ENCODE results near the gene TNFSF10. TPM values are rescaled to one million over a fixed set of nuclear protein-coding genes. Genes with fewer than 3 reads are reported as not detected.
"Not testable (repeated sequence)": the region's sequence is repeated elsewhere in the genome, so short reads cannot be mapped to it uniquely, and the experiment has no call there.

TNFSF10 gene
- total and polyA plus RNA-seq, 2 experiments from 2014 or later = not detected

DNA sequence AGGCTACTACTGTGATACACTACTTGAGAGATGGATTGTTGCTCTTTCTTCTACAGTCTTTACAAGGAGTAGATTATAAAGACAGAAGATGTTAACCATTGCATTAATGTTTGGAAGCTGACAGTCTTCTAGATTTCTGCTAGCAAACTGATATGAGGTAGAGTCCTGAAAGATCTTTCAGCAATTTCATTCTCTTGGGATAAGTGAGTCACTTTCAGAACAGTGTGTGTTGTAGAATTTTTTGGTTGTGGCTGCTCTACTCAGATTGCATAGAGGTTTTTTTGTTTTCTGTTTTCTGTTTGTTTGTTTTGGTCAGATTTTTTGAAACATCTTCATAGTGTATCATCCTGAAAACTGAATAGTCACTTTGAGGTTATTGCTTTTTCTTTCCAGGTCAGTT lies 17.1 kb downstream of the TNFSF10 start:
- Histone ChIP-seq H3K9me2 (ENCODE audit: insufficient read depth) (no peaks in the 10 kb centered on the region), H2AFZ (no peak overlapping the region), H3K4me3 (no peak overlapping the region), H3K27me3 (replicated peaks; ENCODE audit: insufficient read depth) (no peaks in the 10 kb centered on the region), H3F3A (ENCODE audit: insufficient read depth) (no peaks in the 10 kb centered on the region), H3K9me3 (ENCODE audit: low read depth) (no peaks in the 10 kb centered on the region), H4K20me1 (ENCODE audit: insufficient read depth) (no peaks in the 10 kb centered on the region), H3K36me3 (ENCODE audit: low read depth) (no peaks in the 10 kb centered on the region), H3K9ac (no peak overlapping the region), H3K27ac (no peak overlapping the region), H3K79me2 (ENCODE audit: insufficient read depth) (no peaks in the 10 kb centered on the region), H3K4me2 (ENCODE audit: unreplicated experiment) (no peak overlapping the region), H3K4me1 (ENCODE audit: insufficient read depth) (no peaks in the 10 kb centered on the region)
- DNase-seq = no peak
- TF ChIP-seq EZH2 (IDR thresholded peaks at IDR 0.05; ENCODE audit: insufficient read depth, poor library complexity, severe bottlenecking) (no peak), EZH2phosphoT487 (IDR thresholded peaks at IDR 0.05; ENCODE audit: insufficient read depth, low read depth) (no peak)
- in situ Hi-C loops (cut with MboI) = no loop called here

- Histone ChIP-seq H3K4me3 (no peak overlapping the region), H3K9me3 (ENCODE audit: low read depth) (no peaks in the 10 kb centered on the region), H3F3A (ENCODE audit: insufficient read depth) (no peaks in the 10 kb centered on the region), H3K9me2 (ENCODE audit: insufficient read depth) (no peaks in the 10 kb centered on the region), H4K20me1 (ENCODE audit: insufficient read depth) (no peaks in the 10 kb centered on the region), H3K9ac (no peak overlapping the region), H3K27me3 (replicated peaks; ENCODE audit: insufficient read depth) (no peaks in the 10 kb centered on the region; the same call in 1 of the 2 replicates), H3K27ac (no peak overlapping the region), H3K4me1 (ENCODE audit: insufficient read depth) (no peaks in the 10 kb centered on the region), H2AFZ (no peak overlapping the region), H3K36me3 (ENCODE audit: low read depth) (no peaks in the 10 kb centered on the region), H3K4me2 (ENCODE audit: unreplicated experiment) (no peak overlapping the region), H3K79me2 (ENCODE audit: insufficient read depth) (no peaks in the 10 kb centered on the region)
- TF ChIP-seq EZH2 (IDR thresholded peaks at IDR 0.05; ENCODE audit: insufficient read depth, poor library complexity, severe bottlenecking) (no peak), EZH2phosphoT487 (IDR thresholded peaks at IDR 0.05; ENCODE audit: insufficient read depth, low read depth) (no peak)
- DNase-seq = no peak
- in situ Hi-C loops (cut with MboI) = no loop called here
Measured at GRCh38 chr3:172501540-172501939, 21.7 kb downstream of the TNFSF10 start.

GRCh38 chr3:172490198-172490669 lies 33.0 kb downstream of the TNFSF10 start:
- DNase-seq = peak; percentile 83

GRCh38 chr3:172478116-172478515 lies 45.1 kb downstream of the TNFSF10 start:
- TF ChIP-seq EZH2phosphoT487 (IDR thresholded peaks at IDR 0.05; ENCODE audit: insufficient read depth, low read depth) (no peak), EZH2 (IDR thresholded peaks at IDR 0.05; ENCODE audit: insufficient read depth, poor library complexity, severe bottlenecking) (no peak)
- 19 to 43% methylated on average over 1 of the region's 1 CpG for WGBS, 2 experiments (ENCODE audit: low coverage in 1 of 2, low lambda C conversion rate in 2 of 2, missing lambda C conversion rate in 2 of 2)
- Histone ChIP-seq H3K4me3 (no peak overlapping the region), H3K9me3 (ENCODE audit: low read depth) (no peaks in the 10 kb centered on the region), H3K4me1 (ENCODE audit: insufficient read depth) (no peaks in the 10 kb centered on the region), H3K36me3 (ENCODE audit: low read depth) (no peaks in the 10 kb centered on the region), H2AFZ (no peak overlapping the region), H3K79me2 (ENCODE audit: insufficient read depth) (no peaks in the 10 kb centered on the region), H3K27ac (no peak overlapping the region), H3K4me2 (ENCODE audit: unreplicated experiment) (no peak overlapping the region), H3K9ac (no peak overlapping the region), H3K27me3 (replicated peaks; ENCODE audit: insufficient read depth) (no peaks in the 10 kb centered on the region), H4K20me1 (ENCODE audit: insufficient read depth) (no peaks in the 10 kb centered on the region), H3F3A (ENCODE audit: insufficient read depth) (no peaks in the 10 kb centered on the region), H3K9me2 (ENCODE audit: insufficient read depth) (no peaks in the 10 kb centered on the region)
- DNase-seq = no peak
- in situ Hi-C loops (cut with MboI) = no loop called here

More at GRCh38 chr3:172490198-172490669, 33.0 kb downstream of the TNFSF10 start:
- H3K4me2 ChIP-seq (ENCODE audit: unreplicated experiment); H3F3A ChIP-seq (ENCODE audit: insufficient read depth); H3K9me2 ChIP-seq (ENCODE audit: insufficient read depth); H3K9me3 ChIP-seq (ENCODE audit: low read depth); H3K9ac ChIP-seq; H3K36me3 ChIP-seq (ENCODE audit: low read depth); H4K20me1 ChIP-seq (ENCODE audit: insufficient read depth); H3K4me1 ChIP-seq (ENCODE audit: insufficient read depth); H3K79me2 ChIP-seq (ENCODE audit: insufficient read depth); H3K27me3 ChIP-seq (replicated peaks; ENCODE audit: insufficient read depth); H3K27ac ChIP-seq; in situ Hi-C loops (cut with MboI); H3K4me3 ChIP-seq: not testable (repeated sequence)
- WGBS, 2 experiments (ENCODE audit: low coverage in 1 of 2, low lambda C conversion rate in 2 of 2, missing lambda C conversion rate in 2 of 2) = 14 to 15% methylated on average over 4 of the region's 4 CpGs
- H2AFZ ChIP-seq = peak overlapping the region; percentile 59; the same call in 1 of the 2 replicates

DNA sequence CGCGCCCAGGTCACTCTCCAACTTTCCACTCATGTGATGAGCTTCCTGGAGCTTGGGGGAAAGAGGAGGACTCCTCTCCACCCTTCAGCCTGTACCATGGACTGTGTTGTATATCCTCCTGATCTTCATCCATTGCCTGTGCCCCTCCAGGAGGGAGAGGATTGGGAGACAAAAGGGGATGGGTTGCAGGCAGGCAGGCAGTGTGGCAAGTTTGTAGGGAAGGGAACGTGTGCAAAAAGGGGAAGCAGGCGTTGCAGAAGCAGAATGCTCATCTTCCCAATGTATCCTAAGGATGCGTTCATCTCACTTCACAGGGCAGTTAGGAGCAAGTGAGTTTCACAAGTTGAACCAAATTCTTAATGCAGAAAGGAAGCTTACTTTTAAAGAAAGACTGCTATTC lies 46.9 kb downstream of the TNFSF10 start:
- 68 to 76% methylated on average over 5 of the region's 5 CpGs for WGBS, 2 experiments (ENCODE audit: low coverage in 1 of 2, low lambda C conversion rate in 2 of 2, missing lambda C conversion rate in 2 of 2)
- no peak for TF ChIP-seq EZH2 (IDR thresholded peaks at IDR 0.05; ENCODE audit: insufficient read depth, poor library complexity, severe bottlenecking)
- TF ChIP-seq EZH2phosphoT487 (IDR thresholded peaks at IDR 0.05; ENCODE audit: insufficient read depth, low read depth) = no peak
- peak overlapping the region; percentile 76 for H3K9ac ChIP-seq
- H4K20me1 ChIP-seq (ENCODE audit: insufficient read depth) = no peaks in the 10 kb centered on the region
- peak; percentile 10 for DNase-seq
- in situ Hi-C loops (cut with MboI) = no loop called here
- H3K27ac ChIP-seq = no peak overlapping the region
- no peaks in the 10 kb centered on the region for H3K9me3 ChIP-seq (ENCODE audit: low read depth)
- H2AFZ ChIP-seq = peak overlapping the region; percentile 100
- no peaks in the 10 kb centered on the region for H3K4me1 ChIP-seq (ENCODE audit: insufficient read depth)
- H3K9me2 ChIP-seq (ENCODE audit: insufficient read depth) = no peaks in the 10 kb centered on the region
- no peaks in the 10 kb centered on the region for H3K27me3 ChIP-seq (replicated peaks; ENCODE audit: insufficient read depth)
- H3K4me3 ChIP-seq = peak overlapping the region; percentile 99
- H3K4me2 ChIP-seq (ENCODE audit: unreplicated experiment) = peak overlapping the region; percentile 99
- H3F3A ChIP-seq (ENCODE audit: insufficient read depth) = no peaks in the 10 kb centered on the region
- H3K79me2 ChIP-seq (ENCODE audit: insufficient read depth) = no peaks in the 10 kb centered on the region
- H3K36me3 ChIP-seq (ENCODE audit: low read depth) = no peaks in the 10 kb centered on the region

Measured in GM23248 (cell line).